HAP-1 (cell line): ENCODE results near the gene TSSK1B.

ENCODE experiments used
- DNase-seq, 2 experiments: peaks; one replicate each; pipeline ENCODE4 v3.0.0-alpha.2; 2016 to 2020; ENCODE audit warnings: low spot score in 2 of 2
- H3K27me3 ChIP-seq: fragments of 250-450 bp; sonication (Bioruptor Pico); 2 replicates; pipeline ENCODE4 v1.5.1; 2020; ENCODE audit warnings: low read depth, mild to moderate bottlenecking, moderate library complexity
- H3K36me3 ChIP-seq: fragments of 250-450 bp; sonication (Bioruptor Pico); replicated peaks from 2 replicates; pipeline ENCODE4 v1.5.1; 2020; ENCODE audit warnings: mild to moderate bottlenecking
- H3K4me1 ChIP-seq: fragments of 250-450 bp; sonication (Bioruptor Pico); 2 replicates; pipeline ENCODE4 v1.5.1; 2020; ENCODE audit warnings: mild to moderate bottlenecking
- H3K4me3 ChIP-seq: fragments of 250-450 bp; sonication (Bioruptor Pico); 2 replicates; pipeline ENCODE4 v1.5.1; 2020; ENCODE audit warnings: mild to moderate bottlenecking, moderate library complexity
- H3K9me3 ChIP-seq: fragments of 250-450 bp; sonication (Bioruptor Pico); 2 replicates; pipeline ENCODE4 v1.5.1; 2020; ENCODE audit warnings: mild to moderate bottlenecking, moderate library complexity
- in situ Hi-C: fragments of 300-500 bp; cut with MboI; formaldehyde crosslinking; loops from 3 replicates; pipeline ENCODE4 v1.14.3; 2020; ENCODE audit warnings: low sequenced_read_pairs, inconsistent platforms, mixed read lengths

TSSK1B gene

DNA sequence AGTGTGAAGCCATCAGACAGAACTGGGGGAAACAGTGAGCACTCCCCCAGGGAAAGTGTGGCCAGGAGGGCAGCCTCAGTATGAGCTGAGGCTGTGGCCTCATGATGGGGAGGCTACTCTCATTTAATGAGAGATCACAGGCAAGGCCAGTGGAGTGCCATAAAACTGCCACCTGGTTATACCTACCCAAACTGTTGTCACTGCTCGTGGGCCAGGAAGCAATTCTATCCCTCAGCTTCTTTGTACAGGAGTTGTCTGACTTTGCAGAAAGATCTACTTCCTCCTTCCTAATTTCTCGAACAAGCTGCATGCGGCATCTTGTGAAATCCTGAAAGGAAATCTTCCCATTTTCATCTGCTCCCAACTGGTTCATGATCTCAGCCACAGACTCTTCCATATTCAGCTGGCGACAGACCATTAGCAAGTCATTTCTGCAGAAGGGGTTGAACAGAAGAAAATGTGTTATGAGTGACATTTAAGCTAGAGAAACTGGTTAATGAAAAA, 50.0 kb downstream of the TSSK1B start:
- no peak for DNase-seq
- Histone ChIP-seq H3K9me3 (no peaks in the 10 kb centered on the region), H3K36me3 (no peaks in the 10 kb centered on the region), H3K4me3 (no peak overlapping the region), H3K4me1 (peaks cover 12% of the 10 kb centered on the region), H3K27me3 (no peaks in the 10 kb centered on the region; the same call in 1 of the 2 replicates)
- in situ Hi-C loops, result no loop called here

DNA sequence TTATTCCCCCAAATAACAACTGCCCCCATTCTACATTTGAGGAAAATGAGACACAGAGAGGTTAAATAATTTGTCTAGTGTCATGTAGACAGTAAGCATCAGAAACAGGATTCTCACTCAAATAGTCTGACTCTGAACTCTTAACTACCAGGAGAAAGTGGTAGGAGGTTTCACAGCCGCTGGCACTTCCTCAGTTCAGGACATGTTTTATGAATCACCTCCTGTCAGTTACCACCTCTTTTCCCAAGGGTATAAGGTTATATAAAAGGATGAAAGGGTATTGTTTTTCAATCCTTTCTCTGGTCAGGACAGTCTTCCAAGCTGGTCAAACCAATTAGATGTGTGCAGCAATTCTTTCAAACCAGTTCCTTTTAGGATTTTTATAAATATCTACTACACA, 52.1 kb downstream of the TSSK1B start:
- Histone ChIP-seq H3K36me3 (no peaks in the 10 kb centered on the region), H3K27me3 (no peaks in the 10 kb centered on the region; the same call in 1 of the 2 replicates), H3K9me3 (no peaks in the 10 kb centered on the region), H3K4me3 (no peak overlapping the region), H3K4me1 (peaks cover 12% of the 10 kb centered on the region)
- in situ Hi-C loops, result no loop called here
- no peak for DNase-seq
